Measurements from ENCODE around the gene NFX1.

DNA sequence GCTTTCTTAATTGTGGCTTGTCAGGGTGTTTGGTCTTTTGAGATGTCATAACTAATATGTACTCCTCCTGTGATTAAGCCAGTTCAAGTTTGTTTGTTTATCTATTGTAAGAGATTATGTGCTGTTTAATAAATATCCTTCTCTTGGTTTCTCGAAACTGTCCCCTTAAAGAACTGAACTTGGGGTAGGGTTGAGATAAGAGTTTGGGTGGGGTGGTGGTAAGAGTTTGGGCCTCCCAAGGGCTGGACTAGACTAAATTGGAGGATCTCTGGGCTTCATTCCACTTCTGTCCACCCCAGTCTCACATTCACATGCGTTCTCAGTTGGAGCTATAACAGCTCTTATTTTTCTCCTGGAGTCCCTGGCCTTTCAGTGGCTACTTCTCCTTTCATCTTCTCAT lies 73.8 kb downstream of the NFX1 start:
- TF ChIP-seq, protein P1, sequence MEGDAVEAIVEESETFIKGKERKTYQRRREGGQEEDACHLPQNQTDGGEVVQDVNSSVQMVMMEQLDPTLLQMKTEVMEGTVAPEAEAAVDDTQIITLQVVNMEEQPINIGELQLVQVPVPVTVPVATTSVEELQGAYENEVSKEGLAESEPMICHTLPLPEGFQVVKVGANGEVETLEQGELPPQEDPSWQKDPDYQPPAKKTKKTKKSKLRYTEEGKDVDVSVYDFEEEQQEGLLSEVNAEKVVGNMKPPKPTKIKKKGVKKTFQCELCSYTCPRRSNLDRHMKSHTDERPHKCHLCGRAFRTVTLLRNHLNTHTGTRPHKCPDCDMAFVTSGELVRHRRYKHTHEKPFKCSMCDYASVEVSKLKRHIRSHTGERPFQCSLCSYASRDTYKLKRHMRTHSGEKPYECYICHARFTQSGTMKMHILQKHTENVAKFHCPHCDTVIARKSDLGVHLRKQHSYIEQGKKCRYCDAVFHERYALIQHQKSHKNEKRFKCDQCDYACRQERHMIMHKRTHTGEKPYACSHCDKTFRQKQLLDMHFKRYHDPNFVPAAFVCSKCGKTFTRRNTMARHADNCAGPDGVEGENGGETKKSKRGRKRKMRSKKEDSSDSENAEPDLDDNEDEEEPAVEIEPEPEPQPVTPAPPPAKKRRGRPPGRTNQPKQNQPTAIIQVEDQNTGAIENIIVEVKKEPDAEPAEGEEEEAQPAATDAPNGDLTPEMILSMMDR (conservative IDR thresholded peaks at IDR 0.05; ENCODE audit: low read length), result no peak
- no peak for TF ChIP-seq EZH2phosphoT487 (IDR thresholded peaks at IDR 0.05; ENCODE audit: borderline replicate concordance)
